Hematopoietic multipotent progenitor cell treated with erythropoietin and hydrocortisone succinate and interleukin-3 and kit ligand, for 15 days (in vitro differentiated cells): ENCODE measurements around the gene NFKBIE.

ENCODE experiments used
- DNase-seq: peaks from one replicate; pipeline ENCODE4 v3.0.0-alpha.2; 2015; ENCODE audit warnings: low spot score

The NFKBIE gene

DNA sequence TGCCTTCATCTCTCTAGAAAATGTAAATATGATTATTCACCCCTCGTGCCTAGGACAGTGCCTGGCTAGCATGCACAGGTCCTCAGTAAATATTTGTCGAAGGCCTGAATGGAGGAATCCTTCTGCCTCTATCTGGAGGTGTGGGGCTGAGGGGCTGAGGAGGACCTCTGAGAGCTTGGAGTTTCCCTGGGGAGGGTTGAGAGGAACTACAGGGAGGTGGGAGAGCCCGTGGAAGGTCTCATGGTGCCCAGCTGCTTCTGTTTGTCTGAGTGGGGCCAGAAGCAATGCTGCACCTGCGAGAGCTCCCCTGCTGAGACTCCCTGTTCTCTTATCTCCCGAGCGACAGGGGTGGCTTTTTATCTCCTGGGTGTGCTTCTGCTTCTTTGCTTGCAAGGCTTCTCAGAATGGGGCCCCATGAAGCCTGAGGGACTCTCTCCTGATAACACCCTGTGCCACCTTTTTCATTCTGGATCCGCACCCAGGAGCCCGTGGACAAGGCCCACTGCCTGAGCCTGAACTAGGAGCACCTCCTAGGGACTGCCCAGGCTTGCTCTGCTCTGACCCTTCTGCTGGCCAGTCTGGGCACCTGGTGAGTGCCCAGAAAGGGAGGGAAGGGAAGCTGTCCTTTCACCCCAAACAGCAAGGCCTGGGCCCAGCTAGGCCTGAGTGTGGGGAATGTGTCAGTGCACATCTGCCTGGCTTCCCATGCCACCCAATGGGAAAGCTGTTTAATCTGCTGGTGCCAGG is 39.6 kb downstream of the NFKBIE start:
- DNase-seq = peak; percentile 87

DNA sequence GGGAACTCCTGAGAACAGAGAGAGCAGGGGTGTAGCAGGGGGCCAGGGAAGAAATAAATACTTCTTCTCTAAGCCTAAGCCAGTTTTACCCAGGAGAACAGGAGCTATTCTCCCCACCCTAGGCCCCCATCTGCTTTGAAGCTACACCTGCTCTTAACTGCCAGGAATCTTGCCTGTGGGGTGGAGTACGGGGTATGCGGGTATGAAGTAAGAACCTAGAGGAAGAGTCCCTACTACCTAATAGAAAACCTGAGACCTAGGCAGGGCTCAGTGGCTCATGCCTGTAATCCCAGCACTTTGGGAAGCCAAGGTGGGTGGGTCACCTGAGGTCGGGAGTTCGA is 40.4 kb downstream of the NFKBIE start:
- no peak for DNase-seq

DNA sequence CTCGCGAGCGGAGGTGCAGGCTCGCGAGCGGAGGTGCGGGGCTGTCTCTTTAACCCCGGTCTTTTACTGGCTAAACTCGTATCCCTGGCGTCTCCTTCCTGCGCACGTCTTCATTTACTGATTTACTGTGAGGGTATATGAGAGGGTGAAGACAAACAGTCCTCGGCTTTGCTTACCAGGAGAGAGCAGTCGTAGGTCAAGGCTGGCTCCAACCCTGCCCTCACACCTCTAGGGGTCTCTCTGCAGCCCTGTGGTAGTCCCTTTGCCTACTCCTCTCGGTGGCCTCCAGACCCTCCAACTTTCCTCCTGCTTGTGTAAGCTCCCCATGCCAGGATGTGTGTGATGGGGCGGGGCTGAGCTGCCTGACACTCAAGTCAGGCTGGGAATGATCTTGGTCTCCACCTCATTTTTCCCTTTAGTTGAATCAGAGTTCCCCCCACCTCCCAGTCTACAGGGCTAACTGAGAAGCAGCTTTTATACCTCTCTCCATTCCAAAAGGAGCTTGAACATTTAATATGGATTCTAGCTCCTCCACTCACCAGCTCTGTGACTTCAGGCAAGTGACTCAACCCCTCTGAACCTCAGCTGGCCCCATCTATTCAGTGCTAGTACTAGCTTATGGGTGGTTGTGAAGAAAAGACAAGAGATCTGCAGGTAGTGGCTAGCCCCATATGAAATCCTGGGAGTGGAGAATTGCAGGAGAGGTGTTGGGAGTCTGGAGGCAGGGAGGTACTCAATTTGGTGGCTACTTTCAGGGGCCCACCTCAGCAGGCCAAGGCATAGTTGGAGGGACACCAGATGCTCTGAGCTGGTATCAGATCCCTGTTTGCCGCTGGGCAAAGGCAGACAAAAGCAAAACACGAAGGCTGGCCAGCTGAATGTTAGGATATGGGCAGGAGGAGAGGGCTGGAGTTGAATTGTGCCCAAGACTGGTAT is 41.1 kb downstream of the NFKBIE start:
- DNase-seq = peak; percentile 53

DNA sequence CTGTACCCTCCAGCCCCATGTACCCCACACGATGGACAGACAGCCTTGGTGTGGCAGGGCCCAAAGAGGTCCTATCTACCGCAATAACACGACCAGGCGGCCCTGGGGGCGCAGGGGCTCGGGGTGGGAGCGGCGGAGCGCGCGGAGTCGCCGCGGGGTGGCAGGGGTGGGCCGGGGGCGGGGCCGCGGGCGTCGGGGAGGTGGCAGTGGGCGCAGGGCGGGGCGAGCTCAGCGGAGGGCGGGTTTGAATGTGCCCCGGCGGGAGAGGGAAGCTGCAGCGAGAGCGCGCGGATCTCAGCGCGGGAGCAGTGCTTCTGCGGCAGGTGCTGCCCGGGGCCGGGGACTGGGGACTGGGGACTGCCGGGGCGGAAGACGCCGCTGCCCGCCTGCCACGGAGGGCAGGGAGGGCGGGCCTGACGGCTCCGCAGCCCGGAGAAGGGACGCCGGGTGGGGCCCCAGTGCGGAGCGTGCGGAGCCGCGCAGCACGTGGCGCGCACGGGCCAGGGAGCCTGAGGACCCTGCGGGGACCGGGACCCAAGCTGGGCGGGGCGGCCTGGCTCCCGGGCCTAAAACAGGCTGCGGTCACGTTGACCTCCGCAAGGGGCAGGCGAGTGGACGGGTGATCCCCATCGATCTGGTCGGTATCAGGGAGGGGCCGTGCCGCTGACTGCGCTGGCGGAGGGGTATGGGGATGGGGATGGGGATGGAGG is 41.9 kb downstream of the NFKBIE start, which contains the start of gene SLC29A1:
Gene SLC29A1, plus strand, starts transcription at position 277 of the 710 bp plus-strand sequence. CDS start 3,719 bp downstream, outside the sequence.
- DNase-seq = peak; percentile 72

DNA sequence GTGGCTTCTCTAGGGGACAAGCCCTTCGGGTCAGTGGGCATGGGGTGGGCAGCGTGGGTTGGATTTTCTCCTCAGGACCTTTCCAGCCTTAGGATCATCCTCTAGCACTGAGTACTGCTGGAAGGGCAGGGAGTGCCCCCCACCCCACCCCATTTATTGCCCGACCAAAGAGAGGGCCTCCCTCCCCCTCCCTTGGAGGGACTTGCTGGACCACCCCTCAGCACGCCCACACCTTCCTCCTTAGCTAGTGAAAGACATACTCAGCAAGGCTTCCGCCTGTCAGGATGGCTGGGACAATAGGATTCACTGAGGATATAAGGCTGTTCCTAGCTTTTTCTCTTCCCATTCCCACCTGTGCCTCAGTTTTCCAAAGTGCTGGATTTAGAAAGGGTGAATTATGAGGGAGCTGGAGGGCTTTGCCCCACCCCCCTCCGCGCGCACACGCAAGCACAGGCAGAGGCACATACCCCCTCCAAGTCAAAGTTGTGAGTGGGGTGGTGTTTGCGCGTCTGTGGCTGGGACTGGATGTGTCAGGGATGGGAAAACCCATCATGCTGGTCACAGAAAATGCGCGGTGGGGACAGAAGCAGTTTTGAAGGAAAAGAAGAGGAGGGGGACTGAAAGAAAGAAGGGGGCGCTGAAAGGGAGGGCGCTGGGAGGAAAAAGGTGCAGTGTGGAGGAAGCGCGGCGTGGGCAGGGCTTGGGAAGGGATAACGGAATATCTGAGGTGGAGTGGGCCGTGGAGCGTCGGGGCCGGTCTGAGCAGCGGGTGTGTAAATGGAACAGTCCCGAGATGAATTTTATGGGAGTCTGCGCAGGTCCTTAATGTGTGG is 42.6 kb downstream of the NFKBIE start:
- no peak for DNase-seq

DNA sequence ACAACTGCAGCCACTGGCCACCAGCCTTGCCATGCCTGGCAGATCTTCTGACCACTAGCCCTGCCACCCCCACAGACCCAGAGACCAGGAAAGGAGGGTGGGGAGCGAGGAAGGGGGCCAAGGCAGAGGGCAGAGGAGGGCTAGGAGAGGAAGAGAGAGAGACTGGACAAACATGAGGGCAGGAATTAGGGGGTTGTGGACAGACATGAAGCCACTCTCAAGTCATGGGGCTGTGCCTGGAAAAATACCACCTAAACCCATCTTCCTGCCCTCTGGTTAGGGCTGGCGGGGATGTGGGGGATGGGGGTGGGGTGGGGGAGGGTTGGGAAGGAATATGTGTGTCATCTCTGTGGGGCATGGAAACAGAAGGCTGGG is 43.4 kb downstream of the NFKBIE start:
- no peak for DNase-seq

DNA sequence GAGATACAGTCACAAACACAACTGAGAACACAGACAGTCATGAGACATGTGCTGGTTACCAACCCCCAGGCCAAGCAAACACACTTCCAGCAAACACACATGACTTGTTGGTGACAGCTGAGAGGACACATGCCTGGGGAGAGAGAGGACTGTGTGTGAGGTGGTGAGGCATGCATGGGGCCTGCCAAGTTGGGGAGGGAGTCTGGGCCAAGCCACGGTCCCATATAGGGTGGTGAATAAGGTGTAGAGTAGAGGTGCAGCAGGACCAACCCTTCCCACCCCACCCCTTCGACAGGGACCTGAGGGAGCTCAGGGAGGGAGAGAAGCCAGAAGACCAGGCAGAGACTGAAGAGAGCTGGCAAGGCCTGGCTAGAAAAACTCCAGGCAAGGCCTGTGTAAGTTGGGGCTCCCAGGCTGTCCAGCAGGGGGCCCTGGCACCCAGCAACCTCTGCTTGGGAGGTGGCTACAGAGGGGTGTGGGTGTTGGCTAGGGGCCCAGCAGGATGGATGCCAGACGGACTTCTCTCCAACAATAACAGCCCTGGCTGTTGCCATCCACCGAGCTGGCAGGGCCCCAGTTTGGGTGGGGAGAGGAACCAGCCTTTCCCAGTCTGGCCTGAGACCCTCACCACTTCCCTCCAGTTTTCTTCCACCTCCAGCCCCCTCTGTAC is 43.9 kb downstream of the NFKBIE start:
- peak; percentile 94 for DNase-seq

DNA sequence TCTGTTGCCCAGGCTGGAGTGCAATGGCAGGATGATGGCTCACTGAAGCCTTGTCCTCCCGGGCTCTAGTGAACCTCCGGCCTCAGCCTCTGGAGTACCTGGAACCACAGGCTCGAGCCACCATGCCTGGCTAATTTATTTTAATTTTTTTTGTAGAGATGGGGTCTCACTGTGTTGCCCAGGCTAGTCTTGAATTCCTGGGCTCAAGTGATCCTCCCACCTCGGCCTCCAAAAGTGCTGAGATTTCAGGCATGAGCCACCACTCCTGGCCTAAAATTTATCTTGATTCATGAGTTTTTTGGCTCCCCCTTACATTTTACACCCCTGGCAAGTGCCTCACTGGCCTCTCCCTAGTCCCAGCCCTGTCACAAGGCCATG is 44.4 kb downstream of the NFKBIE start:
- no peak for DNase-seq

DNA sequence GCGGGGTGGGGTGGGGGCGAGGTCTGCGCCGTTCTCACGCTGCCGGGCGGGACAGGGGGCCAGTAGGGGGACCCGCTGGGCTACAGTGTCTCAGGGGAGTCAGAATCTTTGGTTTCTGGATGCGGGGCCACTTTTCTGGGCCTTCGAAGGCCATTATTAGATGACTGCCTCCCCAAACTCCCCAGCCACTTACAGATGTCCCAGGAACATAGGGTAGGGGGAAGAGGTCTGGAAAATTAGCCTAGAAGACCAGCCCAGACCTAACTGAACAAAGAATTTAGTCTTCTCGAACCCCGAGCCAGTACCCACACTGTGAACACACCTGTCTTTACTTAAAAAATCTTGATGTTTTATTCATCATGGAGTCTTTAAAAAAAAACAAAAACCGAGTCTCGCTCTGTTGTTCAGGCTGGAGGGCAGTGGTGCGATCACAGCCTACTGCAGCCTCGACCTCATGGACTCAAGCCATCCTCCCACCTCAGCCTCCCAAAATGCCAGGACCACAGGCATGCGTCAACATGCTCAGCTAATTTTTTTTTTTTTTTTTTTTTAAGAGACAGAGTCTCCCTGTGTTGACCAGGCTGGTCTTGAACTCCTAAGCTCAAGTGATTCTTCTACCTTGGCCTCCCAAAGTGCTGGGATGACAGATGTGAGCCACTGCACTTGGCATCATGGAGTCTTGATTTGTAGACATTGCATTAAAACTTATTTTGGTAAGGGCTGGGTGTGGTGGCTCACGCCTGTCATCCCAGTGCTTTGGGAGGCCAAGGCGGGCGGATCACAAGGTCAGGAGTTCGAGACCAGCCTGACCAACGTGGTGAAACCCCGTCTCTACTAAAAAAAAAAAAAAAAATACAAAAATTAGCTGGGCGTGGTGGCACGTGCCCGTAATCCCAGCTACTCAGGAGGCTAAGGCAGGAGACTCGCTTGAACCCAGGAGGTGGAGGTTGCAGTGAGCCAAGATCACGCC is 45.3 kb downstream of the NFKBIE start:
- DNase-seq = no peak

DNA sequence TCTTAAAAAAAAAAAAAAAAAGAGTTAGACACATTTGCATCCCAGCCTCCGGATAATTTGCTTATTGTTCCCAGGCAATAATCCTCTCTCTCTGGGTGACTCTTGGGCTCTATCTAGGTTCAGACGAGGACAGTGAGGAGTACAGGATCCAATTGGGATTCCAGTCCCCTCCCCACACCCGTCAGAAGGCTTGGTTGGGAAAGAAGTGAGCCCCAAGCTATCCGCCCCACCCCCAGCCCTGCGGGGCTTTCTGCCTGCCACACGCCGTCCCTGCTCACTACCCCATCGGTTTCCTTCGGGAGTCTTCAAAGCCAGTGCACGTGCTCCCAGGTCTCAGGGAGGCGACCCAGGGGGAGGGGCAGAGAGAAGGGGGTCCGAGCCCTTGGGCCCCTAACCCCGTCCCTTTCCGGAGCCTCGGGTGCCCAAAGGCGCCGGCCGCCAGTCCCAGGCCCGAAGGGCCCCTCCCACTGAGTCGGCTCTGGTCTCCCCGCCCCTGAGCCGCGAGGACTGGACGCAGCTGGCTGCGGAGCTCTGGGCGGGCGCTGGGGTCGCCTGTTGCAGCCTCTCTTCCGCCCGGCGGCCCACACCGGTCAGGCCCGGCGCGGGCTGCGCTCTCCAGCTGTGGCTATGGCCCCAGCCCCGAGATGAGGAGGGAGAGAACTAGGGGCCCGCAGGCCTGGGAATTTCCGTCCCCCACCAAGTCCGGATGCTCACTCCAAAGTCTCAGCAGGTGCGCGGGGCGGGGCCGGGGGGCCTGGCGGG is 46.1 kb downstream of the NFKBIE start:
- DNase-seq = no peak

DNA sequence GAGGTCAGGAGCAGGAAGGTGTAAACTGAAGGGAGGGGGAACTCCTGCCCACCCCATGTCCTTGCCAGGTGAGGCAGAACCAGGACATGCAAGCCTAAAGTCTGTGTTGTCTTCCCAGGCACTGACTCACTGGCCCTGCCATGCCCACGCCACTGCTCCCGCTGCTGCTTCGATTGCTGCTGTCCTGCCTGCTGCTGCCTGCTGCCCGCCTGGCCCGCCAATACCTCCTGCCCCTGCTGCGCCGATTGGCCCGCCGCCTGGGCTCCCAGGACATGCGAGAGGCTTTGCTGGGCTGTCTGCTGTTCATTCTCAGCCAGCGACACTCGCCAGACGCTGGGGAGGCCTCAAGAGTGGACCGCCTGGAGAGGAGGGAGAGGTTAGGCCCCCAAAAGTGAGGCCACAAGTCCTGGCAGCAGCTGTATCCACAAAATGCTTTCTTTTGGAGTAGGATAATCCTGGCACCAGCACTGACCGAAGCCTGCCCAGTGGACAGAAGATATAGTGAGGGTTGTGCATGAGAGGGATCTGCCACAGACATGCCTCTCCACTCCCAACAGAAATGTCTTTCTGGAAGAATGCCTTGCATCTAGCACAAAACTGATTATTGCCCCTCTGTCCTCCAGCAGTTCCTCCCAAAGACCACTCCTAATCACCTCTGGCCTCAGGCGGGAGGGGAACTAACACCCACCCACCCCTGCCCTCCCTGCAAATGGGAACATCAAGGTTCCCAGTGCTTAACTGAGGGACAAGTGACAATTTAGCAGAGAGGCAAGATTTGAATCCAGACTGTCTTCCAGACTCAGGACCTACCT is 47.8 kb downstream of the NFKBIE start:
- DNase-seq = no peak

DNA sequence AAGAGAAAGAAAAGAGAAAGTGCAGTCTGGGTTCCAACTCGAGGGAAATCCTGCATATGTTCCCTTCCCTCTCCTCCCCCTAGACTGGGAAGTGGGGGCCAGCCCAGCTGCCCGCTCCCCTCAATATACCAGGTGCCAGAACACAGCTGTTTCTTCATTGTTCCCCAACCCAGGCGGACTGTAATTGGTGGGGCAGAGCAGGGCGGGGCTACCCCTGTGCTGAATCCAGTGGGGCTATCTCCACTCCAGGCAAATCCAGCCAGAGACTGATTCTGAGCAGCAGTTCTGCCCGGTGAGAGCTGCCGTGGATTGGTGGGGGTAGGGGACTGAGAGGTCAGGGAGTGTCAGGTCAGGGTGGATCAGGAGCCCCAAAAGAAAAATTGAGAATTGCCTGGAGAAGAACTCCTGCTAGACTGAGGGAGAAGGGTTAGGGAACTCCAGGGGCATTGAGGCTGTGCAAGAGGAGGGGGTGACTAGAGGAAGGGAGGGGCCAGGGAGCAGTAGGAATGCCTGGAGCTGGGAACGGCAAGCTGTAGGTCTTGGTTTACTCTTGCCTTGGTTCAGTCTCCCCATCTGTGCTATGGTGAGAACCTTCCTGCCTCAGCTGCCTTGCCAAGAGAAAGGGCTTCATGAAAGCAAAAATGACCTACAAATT is 48.5 kb downstream of the NFKBIE start, which contains the start of gene MYMX:
Gene MYMX, plus strand, starts transcription at position 250 of the 655 bp plus-strand sequence. CDS start 546 bp downstream, outside the sequence.
- no peak for DNase-seq

DNA sequence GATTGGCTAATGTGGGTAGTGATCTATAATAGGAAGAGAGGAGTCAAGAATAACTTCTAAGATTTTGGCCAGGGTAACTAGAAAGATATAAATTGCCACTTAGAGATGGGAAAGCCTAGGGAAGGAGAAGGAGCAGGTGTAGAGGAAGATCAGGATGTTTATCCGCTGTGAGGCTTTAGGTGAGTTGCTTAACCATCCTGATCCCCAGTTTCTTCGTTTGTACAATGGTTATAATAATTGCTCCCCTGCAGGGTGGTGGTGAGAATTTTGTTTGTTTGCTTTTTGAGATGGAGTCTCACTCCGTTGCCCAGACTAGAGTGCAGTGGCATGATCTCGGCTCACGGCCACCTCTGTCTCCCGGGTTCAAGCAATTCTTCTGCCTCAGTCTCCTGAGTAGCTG is 51.0 kb downstream of the NFKBIE start:
- DNase-seq = no peak

DNA sequence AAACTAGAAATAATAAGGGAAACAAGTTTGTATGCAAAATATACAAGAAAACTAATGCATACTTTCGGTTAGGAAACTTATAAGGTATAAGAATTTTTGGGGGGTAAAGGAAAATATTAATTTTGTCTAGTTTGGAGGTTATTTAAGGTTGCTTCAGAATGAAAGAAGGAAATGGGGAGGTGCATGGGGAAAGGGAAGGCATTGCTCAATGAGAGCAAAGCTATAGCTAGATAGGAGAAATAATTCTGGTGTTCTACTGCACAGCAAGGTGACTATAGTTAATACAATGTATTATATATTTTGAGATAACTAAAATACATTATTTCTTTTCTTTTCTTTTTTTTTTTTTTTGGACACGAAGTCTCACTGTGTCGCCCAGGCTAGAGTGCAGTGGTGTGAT is 54.1 kb downstream of the NFKBIE start:
- DNase-seq = no peak
